HG02981 (cell line): Measurements from ENCODE around the gene ARL8B.

Experiments used
- ATAC-seq: cut with Tn5 transposase; IDR thresholded peaks from one replicate; pipeline ENCODE4 v1.9.1; 2021; ENCODE audit warnings: mild to moderate bottlenecking, moderate library complexity; ENCODE audit not compliant: unreplicated experiment

ARL8B gene

GRCh38 chr3:5205165-5205941, 83.3 kb downstream of the ARL8B start:
- peak; percentile 100 for ATAC-seq

GRCh38 chr3:5210926-5211325, 88.8 kb downstream of the ARL8B start:
- ATAC-seq: no peak

- no peak for ATAC-seq
These were observed 90.8 kb downstream of the ARL8B start for GRCh38 chr3:5212628-5213573.

- no peak for ATAC-seq
These were observed 91.5 kb downstream of the ARL8B start for GRCh38 chr3:5213574-5213966.

- no peak for ATAC-seq
These were observed 92.3 kb downstream of the ARL8B start for GRCh38 chr3:5214352-5214751.

- no peak for ATAC-seq
These were observed 95.9 kb downstream of the ARL8B start for GRCh38 chr3:5217824-5218595.

- no peak for ATAC-seq
These were observed 96.7 kb downstream of the ARL8B start for GRCh38 chr3:5218815-5219214.

GRCh38 chr3:5219216-5219615, 97.1 kb downstream of the ARL8B start:
- ATAC-seq: no peak

- no peak for ATAC-seq
These were observed 98.1 kb downstream of the ARL8B start for GRCh38 chr3:5220193-5220592.

- no peak for ATAC-seq
These were observed 98.8 kb downstream of the ARL8B start for GRCh38 chr3:5220667-5221431.

GRCh38 chr3:5221701-5222100, 99.6 kb downstream of the ARL8B start:
- no peak for ATAC-seq

GRCh38 chr3:5222283-5223005, 100.4 kb downstream of the ARL8B start:
- ATAC-seq: no peak

- ATAC-seq: no peak
These were observed 104.7 kb downstream of the ARL8B start for GRCh38 chr3:5226783-5227182.

GRCh38 chr3:5227812-5228211, 105.7 kb downstream of the ARL8B start:
- no peak for ATAC-seq

- ATAC-seq: no peak
These were observed 107.3 kb downstream of the ARL8B start for GRCh38 chr3:5229414-5229813.
